GM21825 (cell line): ENCODE results near the gene KRTAP4-8.
"Not testable (repeated sequence)": the region's sequence is repeated elsewhere in the genome, so short reads cannot be mapped to it uniquely, and the experiment has no call there.

Experiments used
- ATAC-seq: cut with Tn5 transposase; IDR thresholded peaks from one replicate; pipeline ENCODE4 v1.9.1; 2021; ENCODE audit warnings: mild to moderate bottlenecking, moderate library complexity; ENCODE audit not compliant: unreplicated experiment

Gene KRTAP4-8

GRCh38 chr17:41098042-41098441 is at the start of gene KRTAP4-8:
Gene KRTAP4-8 (minus strand): TSS chr17:41098142. CDS start chr17:41098084, 58 bp downstream.
- ATAC-seq = no peak

- ATAC-seq = no peak
These were observed 47.3 kb upstream of the KRTAP4-8 start for GRCh38 chr17:41145261-41145660.

DNA sequence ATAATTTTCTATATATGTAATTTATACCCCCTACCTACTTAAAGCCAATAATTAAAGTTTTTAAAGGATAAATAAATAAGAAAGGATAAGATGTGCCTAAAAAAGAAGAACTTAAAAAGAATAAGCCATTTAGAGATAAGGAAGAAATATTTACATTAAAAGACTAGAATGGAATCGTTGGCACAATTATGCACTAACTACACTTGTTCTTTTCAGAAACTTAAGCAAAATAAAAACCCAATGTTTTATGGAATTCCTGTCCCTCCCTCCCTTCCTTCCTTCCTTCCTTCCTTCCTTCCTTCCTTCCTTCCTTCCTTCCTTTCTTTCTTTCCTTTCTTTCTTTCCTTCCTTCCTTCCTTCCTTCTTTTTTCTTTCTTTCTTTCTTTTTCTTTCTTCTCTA is 46.9 kb upstream of the KRTAP4-8 start:
- ATAC-seq = no peak

- ATAC-seq = no peak
These were observed 43.4 kb upstream of the KRTAP4-8 start for GRCh38 chr17:41141361-41141760.

GRCh38 chr17:41140360-41141131 is 42.6 kb upstream of the KRTAP4-8 start, which contains the start of gene KRTAP4-6:
Gene KRTAP4-6 (minus strand): TSS chr17:41140544. CDS start chr17:41140487, 57 bp downstream.
- no peak for ATAC-seq

DNA sequence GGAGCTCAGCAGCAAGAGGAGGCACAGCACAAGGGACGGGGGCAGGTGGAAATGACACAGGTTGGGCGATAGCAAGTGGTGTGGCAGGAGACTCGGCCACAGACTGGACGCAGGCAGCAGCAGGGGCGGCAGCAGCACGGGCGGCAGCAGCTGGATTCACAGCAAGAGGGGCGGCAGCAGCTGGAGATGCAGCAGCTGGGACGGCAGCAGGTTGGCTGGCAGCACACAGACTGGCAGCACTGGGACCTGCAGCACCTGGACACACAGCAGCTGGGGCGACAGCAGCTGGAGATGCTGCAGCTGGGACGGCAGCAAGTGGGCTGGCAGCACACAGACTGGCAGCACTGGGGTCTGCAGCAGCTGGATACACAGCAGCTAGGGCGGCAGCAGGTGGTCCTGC is 41.9 kb upstream of the KRTAP4-8 start:
- not testable (repeated sequence) for ATAC-seq

GRCh38 chr17:41133880-41134735 is 36.2 kb upstream of the KRTAP4-8 start:
- no peak for ATAC-seq

DNA sequence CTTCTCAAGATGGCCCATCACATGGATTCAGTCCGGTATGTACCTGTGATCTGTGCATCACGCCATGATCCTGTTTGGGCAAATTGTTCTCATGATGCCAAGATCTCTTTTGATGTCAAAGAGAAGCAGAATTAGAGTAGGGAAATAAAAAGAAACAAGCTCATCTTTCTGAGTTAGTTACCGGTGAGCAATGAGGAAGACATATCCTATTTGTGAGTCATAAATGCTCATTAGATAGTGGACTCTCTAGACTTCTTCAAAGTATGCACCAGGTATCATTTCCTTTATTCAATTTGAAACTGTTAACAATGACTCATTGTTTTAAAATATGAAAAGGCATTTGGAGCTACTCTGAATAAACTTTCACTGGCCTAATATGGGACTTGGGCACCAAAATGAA is 34.0 kb upstream of the KRTAP4-8 start:
- no peak for ATAC-seq

DNA sequence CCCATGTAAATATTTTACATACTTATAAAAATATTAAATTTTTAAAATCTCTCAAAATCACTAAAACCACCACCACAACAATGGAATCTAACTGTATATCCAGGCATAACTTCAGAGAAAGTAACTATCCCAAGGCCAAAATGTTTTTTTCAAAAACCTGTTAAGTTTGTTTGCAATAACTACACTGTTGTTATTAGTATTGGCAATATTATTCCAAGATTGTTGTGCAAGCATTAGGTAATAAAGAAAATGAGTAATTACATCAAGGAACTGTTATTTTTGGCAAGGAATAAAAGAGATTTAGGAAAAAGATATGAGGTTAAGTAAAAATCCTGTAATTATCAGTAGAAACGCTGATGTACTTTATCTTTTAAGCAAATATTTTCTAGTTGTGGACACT is 29.4 kb upstream of the KRTAP4-8 start:
- no peak for ATAC-seq

GRCh38 chr17:41126412-41126811 is 28.5 kb upstream of the KRTAP4-8 start:
- ATAC-seq = no peak

DNA sequence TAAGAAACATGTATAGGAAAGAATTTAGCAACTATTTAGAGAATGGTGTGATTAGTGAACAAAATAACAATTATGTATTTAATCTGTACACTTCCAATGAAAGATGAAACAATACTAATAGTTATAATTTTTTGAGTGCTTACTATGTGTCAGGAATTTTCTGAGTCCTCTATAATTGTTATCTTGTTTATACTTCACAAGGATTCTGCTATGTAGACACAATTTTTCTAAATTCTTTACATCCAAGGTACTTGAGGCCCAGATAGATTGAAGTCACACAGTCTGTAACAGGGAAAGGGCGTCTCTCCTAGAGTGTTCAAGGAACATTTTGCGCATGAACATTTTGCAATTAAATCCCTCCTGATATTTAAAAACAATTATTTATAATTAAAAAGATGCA is 27.1 kb upstream of the KRTAP4-8 start:
- no peak for ATAC-seq

- ATAC-seq = not testable (repeated sequence)
These were observed 26.0 kb upstream of the KRTAP4-8 start, which contains the start of gene KRTAP4-12 for GRCh38 chr17:41123991-41124371. Gene KRTAP4-12 (minus strand): TSS chr17:41124182. CDS start chr17:41124122, 60 bp downstream.

- ATAC-seq = not testable (repeated sequence)
These were observed 25.5 kb upstream of the KRTAP4-8 start for GRCh38 chr17:41123292-41123990.

GRCh38 chr17:41121742-41122141 is 23.8 kb upstream of the KRTAP4-8 start:
- no peak for ATAC-seq

- not testable (repeated sequence) for ATAC-seq
These were observed 22.1 kb upstream of the KRTAP4-8 start for GRCh38 chr17:41119696-41120690.

DNA sequence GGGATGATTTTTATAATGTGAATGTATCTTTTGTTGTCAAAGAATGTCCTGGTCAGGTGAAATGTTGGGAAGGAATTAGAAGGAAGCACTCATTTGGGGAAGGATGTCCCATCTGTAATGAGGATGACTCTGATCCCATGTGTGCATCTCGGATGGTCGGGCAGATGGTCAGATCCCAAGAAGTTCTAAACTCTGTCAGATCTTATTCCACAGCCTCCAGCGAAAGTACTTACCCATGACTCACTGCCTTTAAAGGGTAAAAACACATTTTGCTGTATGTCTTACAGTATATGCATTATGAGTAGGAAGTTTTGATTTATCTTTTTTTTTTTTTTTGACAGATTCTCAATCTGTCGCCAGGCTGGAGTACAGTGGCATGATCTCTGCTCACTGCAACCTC is 20.8 kb upstream of the KRTAP4-8 start:
- no peak for ATAC-seq

DNA sequence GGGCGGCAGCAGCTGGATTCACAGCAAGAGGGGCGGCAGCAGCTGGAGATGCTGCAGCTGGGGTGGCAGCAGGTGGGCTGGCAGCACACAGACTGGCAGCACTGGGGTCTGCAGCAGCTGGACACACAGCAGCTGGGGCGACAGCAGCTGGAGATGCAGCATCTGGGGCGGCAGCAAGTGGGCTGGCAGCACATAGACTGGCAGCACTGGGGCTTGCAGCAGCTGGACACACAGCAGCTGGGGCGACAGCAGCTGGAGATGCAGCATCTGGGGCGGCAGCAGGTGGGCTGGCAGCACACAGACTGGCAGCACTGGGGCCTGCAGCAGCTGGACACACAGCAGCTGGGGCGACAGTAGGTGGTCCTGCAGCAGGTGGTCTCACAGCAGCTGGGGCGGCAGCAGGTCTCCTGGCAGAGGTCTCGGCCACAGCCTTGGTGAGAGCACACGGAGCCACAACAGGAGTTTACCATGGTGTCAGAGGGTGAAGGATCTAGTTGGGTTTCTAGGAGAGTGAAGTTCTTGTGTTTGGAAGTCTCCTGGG is 20.0 kb upstream of the KRTAP4-8 start, which contains the start of gene KRTAP4-11:
Gene KRTAP4-11 (minus strand): TSS at position 528 of the 541 bp plus-strand sequence. CDS start 58 bp downstream, at position 470.
- ATAC-seq = not testable (repeated sequence)

DNA sequence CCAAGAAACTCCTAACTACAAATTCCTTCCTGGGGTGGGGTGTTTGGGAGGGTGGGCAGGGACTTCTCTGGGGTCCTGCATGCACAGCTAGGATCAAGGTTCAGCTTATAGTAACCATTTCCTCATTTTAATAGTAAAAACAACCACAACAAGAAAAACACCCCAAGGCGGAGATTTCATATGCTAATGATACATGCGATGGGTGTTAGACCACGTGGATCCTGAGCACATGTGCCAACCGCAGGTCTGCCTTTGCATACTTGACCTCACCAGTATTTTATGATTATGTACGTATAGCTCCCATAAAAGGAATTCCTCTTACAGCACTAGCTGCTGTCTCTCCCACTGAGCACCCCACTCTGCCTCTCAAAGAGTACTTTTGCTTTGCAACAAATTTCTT is 18.4 kb upstream of the KRTAP4-8 start:
- no peak for ATAC-seq

GRCh38 chr17:41111151-41111885 is 13.4 kb upstream of the KRTAP4-8 start:
- no peak for ATAC-seq
